CD4-positive, CD25-positive, alpha-beta regulatory T cell (primary cell): ENCODE measurements around the gene HDAC5. TPM values are rescaled to one million over a fixed set of nuclear protein-coding genes. Genes with fewer than 3 reads are reported as not detected.
A peak's percentile ranks its signal among the peaks of the same experiment; 100 is the strongest.

Experiments
- ATAC-seq, 2 donors: fragments of 150-1000 bp; cut with Tn5 transposase; one replicate each; pipeline ENCODE4 v1.10.0; 2021; ENCODE audit warnings: low read depth in 2 of 2, moderate number of reproducible peaks in 2 of 2, moderate library complexity in 1 of 2
- DNase-seq, 3 donors: peaks; one replicate each; pipeline versions ENCODE4 v3.0.0 to v3.0.0-alpha.2; 2012 to 2022; ENCODE audit warnings: mixed read lengths in 1 of 3
- H3K27ac ChIP-seq: one replicate; pipeline ENCODE4 v1.7.0; 2013; ENCODE audit warnings: mild to moderate bottlenecking, low read length; ENCODE audit not compliant: insufficient read depth, poor library complexity, severe bottlenecking
- H3K27me3 ChIP-seq: one replicate; pipeline ENCODE4 v1.7.0; 2013; ENCODE audit warnings: low read length; ENCODE audit not compliant: control insufficient read depth, insufficient read depth
- H3K36me3 ChIP-seq: one replicate; pipeline ENCODE4 v1.7.0; 2013; ENCODE audit warnings: mild to moderate bottlenecking, low read length, moderate library complexity; ENCODE audit not compliant: control insufficient read depth, insufficient read depth
- H3K4me1 ChIP-seq: 2 replicates; pipeline ENCODE4 v1.7.0; 2013; ENCODE audit warnings: mild to moderate bottlenecking, low read length; ENCODE audit not compliant: insufficient read depth, control insufficient read depth, poor library complexity, severe bottlenecking
- H3K4me3 ChIP-seq: one replicate; pipeline ENCODE4 v1.7.0; 2013; ENCODE audit warnings: low read depth, mild to moderate bottlenecking, low read length, moderate library complexity
- H3K9me3 ChIP-seq, 2 experiments: 1 replicate in 1 of 2; 2 replicates in 1 of 2; pipeline ENCODE4 v1.7.0; 2013; ENCODE audit warnings: low read length in 2 of 2, mild to moderate bottlenecking in 1 of 2, moderate library complexity in 1 of 2; ENCODE audit not compliant: control insufficient read depth in 2 of 2
- H3K27ac Mint-ChIP-seq, 3 donors: one replicate each; pipeline ENCODE4 v1.8.0; 2020 to 2022; ENCODE audit warnings: mild to moderate bottlenecking in 3 of 3, mixed read lengths in 3 of 3, moderate library complexity in 2 of 3
- H3K27me3 Mint-ChIP-seq: one replicate; pipeline ENCODE4 v1.8.0; 2022; ENCODE audit warnings: mild to moderate bottlenecking, mixed read lengths
- H3K36me3 Mint-ChIP-seq: one replicate; pipeline ENCODE4 v1.8.0; 2020; ENCODE audit warnings: mixed read lengths
- H3K4me1 Mint-ChIP-seq, 4 donors: one replicate each; pipeline ENCODE4 v1.8.0; 2020 to 2022; ENCODE audit warnings: mixed read lengths in 4 of 4, mild to moderate bottlenecking in 1 of 4
- H3K4me3 Mint-ChIP-seq, 4 donors: one replicate each; pipeline ENCODE4 v1.8.0; 2020 to 2022; ENCODE audit warnings: mild to moderate bottlenecking in 4 of 4, mixed read lengths in 4 of 4, moderate library complexity in 3 of 4
- H3K9me3 Mint-ChIP-seq, 7 donors: one replicate each; pipeline ENCODE4 v1.8.0; 2020 to 2022; ENCODE audit warnings: mixed read lengths in 7 of 7, mild to moderate bottlenecking in 3 of 7, moderate library complexity in 2 of 7
- polyA plus RNA-seq, 4 donors: library from polyadenylated mRNA; unstranded; fragments of 300-500 nt; fragmentation: Illumina TruSeq; gene quantifications; one replicate each; pipeline ENCODE4 v1.2.3, GENCODE V29; 2021
- total RNA-seq: library from RNA; stranded (reverse); gene quantifications from one replicate; pipeline ENCODE4 v1.2.3, GENCODE V29; 2022

Gene HDAC5
- total and polyA plus RNA-seq, 5 donors from 2014 or later: 10.6 to 69.1 (median 15.3) TPM

DNA sequence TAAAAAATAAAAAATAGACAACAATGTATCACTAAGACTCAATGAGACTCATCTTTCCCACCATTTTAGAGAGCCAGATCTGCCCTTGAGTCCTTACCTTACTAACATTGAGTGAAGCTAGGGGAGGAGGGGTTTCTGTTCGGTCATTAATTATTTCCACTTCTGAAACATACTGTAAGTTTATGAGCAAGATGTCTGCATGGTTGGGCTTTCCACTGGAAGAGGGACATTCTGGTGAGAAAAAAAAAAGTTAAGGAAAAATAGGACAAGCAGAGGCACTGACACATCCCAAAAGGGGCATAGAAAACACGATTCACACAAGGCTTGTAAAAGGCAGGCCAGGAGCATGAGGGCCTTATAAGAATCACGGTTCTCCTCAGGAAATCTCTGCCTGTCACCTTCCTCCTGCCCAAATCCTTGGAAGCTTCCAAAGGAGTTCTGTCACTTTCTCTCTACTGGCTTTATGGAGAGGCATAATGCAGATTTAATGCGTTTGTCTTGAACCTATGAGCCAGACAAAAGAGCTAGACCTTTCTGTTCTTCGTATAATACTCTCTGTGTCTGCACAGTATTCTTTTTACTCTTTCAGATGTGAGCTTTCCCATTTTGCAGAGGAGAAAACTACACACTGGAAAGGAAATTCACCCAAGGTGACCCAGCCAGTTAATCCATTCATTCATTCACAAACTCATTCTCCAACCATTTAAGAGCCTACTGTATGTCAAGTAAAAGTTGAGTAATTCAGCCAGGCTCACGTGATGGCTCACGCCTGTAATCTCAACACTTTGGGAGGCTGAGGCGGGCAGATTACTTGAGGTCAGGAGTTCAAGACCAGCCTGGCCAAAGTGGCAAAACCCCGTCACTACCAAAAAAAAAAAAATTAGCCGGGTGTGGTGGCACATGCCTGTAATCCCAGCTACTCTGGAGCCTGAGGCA, 59.5 kb downstream of the HDAC5 start:
- Histone ChIP-seq H3K36me3 (peaks cover 26% of the 10 kb centered on the region), H3K27ac (no peak overlapping the region), H3K27me3 (no peaks in the 10 kb centered on the region), H3K9me3 (no peaks in the 10 kb centered on the region), H3K4me1 (peaks cover 25% of the 10 kb centered on the region), H3K4me3 (no peak overlapping the region)
- H3K36me3 Mint-ChIP-seq: peaks cover 28% of the 10 kb centered on the region
- H3K27ac Mint-ChIP-seq: peak overlapping the region in 1 of 3 donors; percentile 47
- no peak for ATAC-seq
- DNase-seq: no peak
- no peaks in the 10 kb centered on the region for H3K9me3 Mint-ChIP-seq
- H3K4me3 Mint-ChIP-seq: peak overlapping the region; percentile 49 to 91 (median 52)
- H3K27me3 Mint-ChIP-seq: no peaks in the 10 kb centered on the region
- H3K4me1 Mint-ChIP-seq: peaks cover 36 to 73% (median 54%) of the 10 kb centered on the region in 4 donors

DNA sequence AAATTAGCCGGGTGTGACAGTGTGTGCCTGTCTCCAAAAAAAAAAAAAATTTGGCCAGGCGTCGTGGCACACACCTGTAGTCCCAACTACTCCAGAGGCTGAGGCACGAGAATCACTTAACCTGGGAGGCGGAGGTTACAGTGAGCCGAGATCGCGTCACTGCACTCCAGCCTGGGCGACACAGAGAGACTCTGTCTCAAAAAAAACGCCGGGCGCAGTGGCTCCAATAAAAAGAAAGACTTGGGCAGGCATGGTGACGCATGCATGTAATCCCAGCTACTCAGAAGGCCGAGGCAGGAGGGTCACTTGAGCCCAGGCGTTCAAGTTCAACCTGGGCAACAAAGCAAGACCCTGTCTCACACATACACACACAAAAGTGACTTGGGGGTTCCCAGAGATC, 60.6 kb downstream of the HDAC5 start:
- H3K4me3 Mint-ChIP-seq: peak overlapping the region in 1 of 4 donors; percentile 80
- no peak for ATAC-seq
- H3K27me3 Mint-ChIP-seq: no peaks in the 10 kb centered on the region
- no peaks in the 10 kb centered on the region for H3K27me3 ChIP-seq
- no peak for DNase-seq
- H3K9me3 Mint-ChIP-seq: no peaks in the 10 kb centered on the region
- H3K4me3 ChIP-seq: no peak overlapping the region
- H3K4me1 Mint-ChIP-seq: peaks cover 36 to 74% (median 54%) of the 10 kb centered on the region in 4 donors
- H3K4me1 ChIP-seq: peaks cover 25% of the 10 kb centered on the region
- peak overlapping the region in 1 of 3 donors; percentile 17 for H3K27ac Mint-ChIP-seq
- H3K36me3 ChIP-seq: peaks cover 33% of the 10 kb centered on the region
- no peak overlapping the region for H3K27ac ChIP-seq
- H3K36me3 Mint-ChIP-seq: peaks cover 30% of the 10 kb centered on the region
- H3K9me3 ChIP-seq: no peaks in the 10 kb centered on the region

GRCh38 chr17:44061446-44061845, 62.0 kb downstream of the HDAC5 start:
- H3K27me3 Mint-ChIP-seq: no peaks in the 10 kb centered on the region
- peaks cover 32 to 63% (median 48%) of the 10 kb centered on the region in 4 donors for H3K4me1 Mint-ChIP-seq
- H3K27ac Mint-ChIP-seq: no peak overlapping the region
- no peak for DNase-seq
- peaks cover 30% of the 10 kb centered on the region for H3K36me3 Mint-ChIP-seq
- Histone ChIP-seq H3K9me3 (no peaks in the 10 kb centered on the region), H3K27ac (no peak overlapping the region), H3K4me3 (no peak overlapping the region), H3K4me1 (peaks cover 19% of the 10 kb centered on the region), H3K27me3 (no peaks in the 10 kb centered on the region), H3K36me3 (peaks cover 33% of the 10 kb centered on the region)
- no peak for ATAC-seq
- peak overlapping the region in 1 of 4 donors; percentile 47 for H3K4me3 Mint-ChIP-seq
- no peaks in the 10 kb centered on the region for H3K9me3 Mint-ChIP-seq

- Histone ChIP-seq H3K27me3 (no peaks in the 10 kb centered on the region), H3K27ac (no peak overlapping the region), H3K36me3 (peaks cover 38% of the 10 kb centered on the region), H3K4me3 (no peak overlapping the region), H3K4me1 (peaks cover 9% of the 10 kb centered on the region), H3K9me3 (no peaks in the 10 kb centered on the region)
- DNase-seq (peak in 1 of 3 donors; percentile 57), ATAC-seq (no peak)
- Mint-ChIP-seq H3K27me3 (no peaks in the 10 kb centered on the region), H3K27ac (peak overlapping the region in 1 of 3 donors; percentile 63), H3K36me3 (peaks cover 33% of the 10 kb centered on the region), H3K4me1 (peaks cover 25 to 59% (median 40%) of the 10 kb centered on the region in 4 donors), H3K4me3 (peak overlapping the region in 1 of 4 donors; percentile 27), H3K9me3 (no peaks in the 10 kb centered on the region)
These were observed 64.1 kb downstream of the HDAC5 start for GRCh38 chr17:44059101-44059892.

- ATAC-seq: no peak
- H3K36me3 Mint-ChIP-seq: peaks cover 18% of the 10 kb centered on the region
- H3K36me3 ChIP-seq: peaks cover 40% of the 10 kb centered on the region
These were observed 70.1 kb downstream of the HDAC5 start for GRCh38 chr17:44053125-44053872.

GRCh38 chr17:44049294-44050060, 74.0 kb downstream of the HDAC5 start:
- Histone ChIP-seq H3K27ac (no peak overlapping the region), H3K36me3 (peaks cover 42% of the 10 kb centered on the region), H3K9me3 (no peaks in the 10 kb centered on the region), H3K27me3 (no peaks in the 10 kb centered on the region), H3K4me1 (no peaks in the 10 kb centered on the region), H3K4me3 (no peak overlapping the region)
- ATAC-seq (no peak), DNase-seq (no peak)
- H3K36me3 Mint-ChIP-seq: peaks cover 15% of the 10 kb centered on the region
- H3K27me3 Mint-ChIP-seq: no peaks in the 10 kb centered on the region
- H3K4me3 Mint-ChIP-seq: no peak overlapping the region
- H3K4me1 Mint-ChIP-seq: peaks cover 9 to 24% (median 18%) of the 10 kb centered on the region in 4 donors
- H3K27ac Mint-ChIP-seq: no peak overlapping the region
- no peaks in the 10 kb centered on the region for H3K9me3 Mint-ChIP-seq

More at GRCh38 chr17:44053125-44053872, 70.1 kb downstream of the HDAC5 start:
- H3K4me3 Mint-ChIP-seq: no peak overlapping the region
- DNase-seq: no peak
- H3K27me3 ChIP-seq: no peaks in the 10 kb centered on the region
- no peak overlapping the region for H3K4me3 ChIP-seq
- H3K27me3 Mint-ChIP-seq: no peaks in the 10 kb centered on the region
- no peaks in the 10 kb centered on the region for H3K4me1 ChIP-seq
- H3K9me3 Mint-ChIP-seq: no peaks in the 10 kb centered on the region
- peak overlapping the region in 1 of 3 donors; percentile 7 for H3K27ac Mint-ChIP-seq
- no peak overlapping the region for H3K27ac ChIP-seq
- H3K4me1 Mint-ChIP-seq: peaks cover 9 to 23% (median 17%) of the 10 kb centered on the region in 4 donors
- H3K9me3 ChIP-seq: no peaks in the 10 kb centered on the region
